GM23338 (cell line): ENCODE measurements around the gene TRPV5. TPM values are rescaled to one million over a fixed set of nuclear protein-coding genes. Genes with fewer than 3 reads are reported as not detected.

ENCODE experiments used
- ATAC-seq: fragments of 200-7000 bp; cut with Tn5 transposase; 3 replicates; pipeline ENCODE4 v1.9.1; 2020
- DNase-seq: peaks from one replicate; pipeline ENCODE4 v3.0.0-alpha.2; 2015; ENCODE audit warnings: low spot score
- H2AFZ ChIP-seq: fragments of 200-600 bp; sonication (generic); 2 replicates; pipeline ENCODE4 v1.8.0; 2016; ENCODE audit warnings: antibody characterized with exemption, mild to moderate bottlenecking, moderate library complexity
- H3F3A ChIP-seq: fragments of 200-600 bp; sonication (generic); replicated peaks from 2 replicates; pipeline ENCODE4 v1.8.0; 2017; ENCODE audit warnings: antibody characterized with exemption, mixed run types, low read depth
- H3K27ac ChIP-seq: fragments of 200-600 bp; sonication (generic); 2 replicates; pipeline ENCODE4 v1.6.1; 2016; ENCODE audit warnings: low read depth
- H3K27me3 ChIP-seq: fragments of 200-600 bp; sonication (generic); 2 replicates; pipeline ENCODE4 v1.8.0; 2016; ENCODE audit warnings: mild to moderate bottlenecking, mixed run types, moderate library complexity; ENCODE audit not compliant: insufficient read depth
- H3K36me3 ChIP-seq: fragments of 200-600 bp; sonication (generic); 2 replicates; pipeline ENCODE4 v1.8.0; 2016; ENCODE audit warnings: mild to moderate bottlenecking; ENCODE audit not compliant: insufficient read depth
- H3K4me1 ChIP-seq: fragments of 200-600 bp; sonication (generic); 2 replicates; pipeline ENCODE4 v1.8.0; 2016; ENCODE audit warnings: mild to moderate bottlenecking, moderate library complexity; ENCODE audit not compliant: insufficient read depth
- H3K4me2 ChIP-seq: fragments of 200-600 bp; sonication (generic); 2 replicates; pipeline ENCODE4 v1.7.1; 2017; ENCODE audit warnings: mixed run types
- H3K4me3 ChIP-seq: fragments of 200-600 bp; sonication (generic); 2 replicates; pipeline ENCODE4 v1.6.1; 2016; ENCODE audit warnings: mixed run types
- H3K79me2 ChIP-seq: fragments of 200-600 bp; sonication (generic); replicated peaks from 2 replicates; pipeline ENCODE4 v1.8.0; 2017; ENCODE audit warnings: mild to moderate bottlenecking; ENCODE audit not compliant: insufficient read depth
- H3K9me2 ChIP-seq: fragments of 200-600 bp; sonication (generic); 2 replicates; pipeline ENCODE4 v1.8.0; 2017; ENCODE audit not compliant: insufficient read depth
- H4K20me1 ChIP-seq: fragments of 200-600 bp; sonication (generic); replicated peaks from 2 replicates; pipeline ENCODE4 v1.8.0; 2017; ENCODE audit warnings: mild to moderate bottlenecking; ENCODE audit not compliant: insufficient read depth
- H3K27ac Mint-ChIP-seq: 2 replicates; pipeline ENCODE4 v1.8.0; 2020; ENCODE audit warnings: inconsistent platforms, mild to moderate bottlenecking, moderate library complexity, mixed read lengths
- H3K27me3 Mint-ChIP-seq: 3 replicates; pipeline ENCODE4 v1.8.0; 2022; ENCODE audit warnings: low read depth, mild to moderate bottlenecking, moderate library complexity, mixed read lengths, inconsistent platforms; ENCODE audit not compliant: insufficient read depth, poor library complexity
- H3K36me3 Mint-ChIP-seq: 3 replicates; pipeline ENCODE4 v1.8.0; 2021; ENCODE audit warnings: low read depth, mild to moderate bottlenecking, inconsistent platforms, moderate library complexity, mixed read lengths
- H3K4me1 Mint-ChIP-seq: 3 replicates; pipeline ENCODE4 v1.8.0; 2020; ENCODE audit warnings: mild to moderate bottlenecking, inconsistent platforms, mixed read lengths
- H3K4me3 Mint-ChIP-seq: 3 replicates; pipeline ENCODE4 v1.8.0; 2021; ENCODE audit warnings: moderate library complexity, mild to moderate bottlenecking, inconsistent platforms, mixed read lengths
- H3K9me3 Mint-ChIP-seq: 3 replicates; pipeline ENCODE4 v1.8.0; 2020; ENCODE audit warnings: moderate library complexity, mild to moderate bottlenecking, inconsistent platforms, mixed read lengths
- CREB1 ChIP-seq: fragments of 250-450 bp; sonication (Bioruptor Pico); IDR thresholded peaks from 2 replicates; pipeline ENCODE4 v1.5.0; 2020; ENCODE audit warnings: low read depth, mild to moderate bottlenecking, moderate library complexity
- EZH2 ChIP-seq: fragments of 200-600 bp; sonication (generic); IDR thresholded peaks from one replicate; pipeline ENCODE4 v1.8.0; 2017; ENCODE audit warnings: antibody characterized with exemption, mild to moderate bottlenecking, low read depth; ENCODE audit not compliant: unreplicated experiment
- JUNB ChIP-seq: IDR thresholded peaks from one replicate; pipeline ENCODE4 v1.6.1; 2016; ENCODE audit warnings: antibody characterized with exemption; ENCODE audit not compliant: unreplicated experiment
- NANOG ChIP-seq: IDR thresholded peaks from 2 replicates; pipeline ENCODE4 v1.6.1; 2016; ENCODE audit warnings: antibody characterized with exemption, borderline replicate concordance
- ZNF331 ChIP-seq: fragments of 250-450 bp; sonication (Bioruptor Pico); IDR thresholded peaks from 2 replicates; pipeline ENCODE4 v1.5.0; 2020; ENCODE audit warnings: low read depth, mild to moderate bottlenecking, moderate library complexity
- polyA plus RNA-seq: library from polyadenylated mRNA; unstranded; fragments of >200 nt; fragmentation: Nextera tagmentation; extraction: Ambion mirVana; gene quantifications from 2 replicates; pipeline ENCODE4 v1.2.1, GENCODE V29; 2016
- total RNA-seq: library from RNA; depleted of rRNA; stranded (reverse); fragments of >200 nt; shearing (Covaris generic); gene quantifications from 2 replicates; pipeline ENCODE4 v1.2.3, GENCODE V29; 2014
- TF ChIP-seq, protein P1 (sequence below): IDR thresholded peaks from one replicate; pipeline ENCODE4 v1.6.1; 2018; ENCODE audit warnings: antibody characterized with exemption; ENCODE audit not compliant: unreplicated experiment
- TF ChIP-seq, protein P2 (sequence below), 2 experiments: fragments of 200-600 bp in 1 of 2; sonication (generic) in 1 of 2; conservative IDR thresholded peaks; 2 replicates each; pipeline versions ENCODE4 v1.5.1 to v1.6.1; 2016 to 2017; ENCODE audit warnings: antibody characterized with exemption in 2 of 2, low read depth in 2 of 2, mild to moderate bottlenecking in 2 of 2, moderate library complexity in 1 of 2
- TF ChIP-seq, protein P3 (sequence below): IDR thresholded peaks from 2 replicates; pipeline ENCODE4 v1.6.1; 2016; ENCODE audit warnings: antibody characterized with exemption

Gene TRPV5
- total and polyA plus RNA-seq, 2 experiments from 2014 or later, result not detected

DNA sequence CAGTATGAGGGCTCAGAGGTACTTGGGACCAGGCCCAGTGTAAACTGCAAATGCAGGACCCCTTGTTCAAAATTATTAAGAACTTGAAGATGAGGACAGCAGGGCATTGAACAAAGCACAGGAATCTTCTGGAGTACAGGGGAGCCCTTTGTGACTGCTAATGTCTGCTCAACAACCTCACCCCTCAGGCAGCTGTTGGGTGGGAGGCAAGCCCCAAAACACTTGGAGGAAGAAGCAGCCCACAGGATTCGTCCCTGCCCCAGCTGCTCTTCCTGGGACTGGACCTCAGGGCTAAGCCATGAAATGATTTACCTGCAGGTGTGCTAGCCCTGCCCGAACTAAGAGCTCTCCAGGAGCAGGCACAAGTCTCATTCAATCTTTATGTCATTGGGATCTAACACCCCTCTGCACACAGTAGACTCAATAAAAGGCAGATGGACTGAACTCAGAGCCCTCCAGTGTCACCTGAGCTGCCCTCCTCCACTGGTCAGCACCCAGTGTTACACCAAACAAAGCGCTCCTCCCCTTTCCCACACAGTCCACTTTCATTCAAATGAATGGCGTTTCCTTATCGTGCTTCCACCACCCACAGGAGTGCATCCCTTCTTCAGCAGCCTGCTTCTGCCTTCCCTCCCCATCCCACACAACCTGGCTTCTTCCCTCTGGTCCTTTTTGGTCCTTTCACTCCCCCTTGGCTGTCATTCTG is 1.0 kb downstream of the TRPV5 start:
- Histone ChIP-seq H3K4me3 (no peak overlapping the region), H2AFZ (peak overlapping the region; percentile 43; the same call in 1 of the 2 replicates), H3K4me2 (no peak overlapping the region), H3K79me2 (no peaks in the 10 kb centered on the region), H3K27me3 (no peaks in the 10 kb centered on the region), H4K20me1 (no peaks in the 10 kb centered on the region), H3K27ac (no peak overlapping the region), H3F3A (no peaks in the 10 kb centered on the region), H3K36me3 (no peaks in the 10 kb centered on the region), H3K4me1 (no peaks in the 10 kb centered on the region), H3K9me2 (no peaks in the 10 kb centered on the region)
- Mint-ChIP-seq H3K27ac (no peak overlapping the region), H3K4me1 (peaks cover 9% of the 10 kb centered on the region), H3K27me3 (peaks cover 13% of the 10 kb centered on the region), H3K4me3 (no peak overlapping the region), H3K36me3 (no peaks in the 10 kb centered on the region; the same call in 1 of the 3 replicates), H3K9me3 (no peaks in the 10 kb centered on the region)
- no peak for TF ChIP-seq ZNF331 (CRISPR knock-in tag)
- ATAC-seq (peak; percentile 75), DNase-seq (no peak)

DNA sequence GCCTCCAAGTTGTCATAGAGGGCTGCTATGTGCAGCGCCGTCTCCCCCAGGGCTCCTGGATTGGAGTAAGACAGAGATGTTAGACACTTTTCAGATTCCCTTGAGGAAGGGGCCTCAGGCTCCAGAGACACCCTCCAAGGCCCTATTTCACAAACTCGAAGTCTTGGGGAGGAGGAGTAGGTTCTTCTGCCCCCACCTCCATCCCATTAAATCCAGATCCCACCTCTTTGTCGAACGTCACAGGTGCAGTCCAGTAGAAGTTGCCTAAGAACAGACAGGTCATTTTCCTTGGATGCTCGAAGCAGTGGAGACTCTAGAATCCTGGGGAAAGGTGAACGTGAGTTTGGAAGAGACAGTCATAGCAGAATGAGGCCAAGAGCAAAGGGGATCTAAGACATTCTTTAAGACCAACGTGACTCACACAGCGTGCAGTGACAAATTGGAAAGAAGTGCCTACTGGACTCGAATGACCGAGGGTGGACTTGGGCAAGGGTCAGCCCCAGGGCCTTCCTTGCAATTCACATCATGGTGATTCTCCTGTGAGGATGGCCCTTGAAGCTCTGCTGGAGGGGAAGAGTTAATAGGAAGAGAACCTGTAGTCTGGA is 3.3 kb downstream of the TRPV5 start:
- Mint-ChIP-seq H3K27ac (no peak overlapping the region), H3K36me3 (no peaks in the 10 kb centered on the region; the same call in 1 of the 3 replicates), H3K4me1 (peaks cover 9% of the 10 kb centered on the region), H3K4me3 (no peak overlapping the region), H3K9me3 (no peaks in the 10 kb centered on the region), H3K27me3 (peaks cover 12% of the 10 kb centered on the region)
- ATAC-seq (no peak), DNase-seq (no peak)
- Histone ChIP-seq H3F3A (no peaks in the 10 kb centered on the region), H3K27ac (no peak overlapping the region), H3K27me3 (peaks cover 9% of the 10 kb centered on the region; the same call in 1 of the 2 replicates), H3K9me2 (no peaks in the 10 kb centered on the region), H2AFZ (no peak overlapping the region), H3K4me2 (no peak overlapping the region), H3K36me3 (no peaks in the 10 kb centered on the region), H3K4me3 (no peak overlapping the region), H3K79me2 (no peaks in the 10 kb centered on the region), H4K20me1 (no peaks in the 10 kb centered on the region), H3K4me1 (no peaks in the 10 kb centered on the region)
- TF ChIP-seq NANOG, result no peak
- TF ChIP-seq EZH2, result no peak
- TF ChIP-seq, protein P1, sequence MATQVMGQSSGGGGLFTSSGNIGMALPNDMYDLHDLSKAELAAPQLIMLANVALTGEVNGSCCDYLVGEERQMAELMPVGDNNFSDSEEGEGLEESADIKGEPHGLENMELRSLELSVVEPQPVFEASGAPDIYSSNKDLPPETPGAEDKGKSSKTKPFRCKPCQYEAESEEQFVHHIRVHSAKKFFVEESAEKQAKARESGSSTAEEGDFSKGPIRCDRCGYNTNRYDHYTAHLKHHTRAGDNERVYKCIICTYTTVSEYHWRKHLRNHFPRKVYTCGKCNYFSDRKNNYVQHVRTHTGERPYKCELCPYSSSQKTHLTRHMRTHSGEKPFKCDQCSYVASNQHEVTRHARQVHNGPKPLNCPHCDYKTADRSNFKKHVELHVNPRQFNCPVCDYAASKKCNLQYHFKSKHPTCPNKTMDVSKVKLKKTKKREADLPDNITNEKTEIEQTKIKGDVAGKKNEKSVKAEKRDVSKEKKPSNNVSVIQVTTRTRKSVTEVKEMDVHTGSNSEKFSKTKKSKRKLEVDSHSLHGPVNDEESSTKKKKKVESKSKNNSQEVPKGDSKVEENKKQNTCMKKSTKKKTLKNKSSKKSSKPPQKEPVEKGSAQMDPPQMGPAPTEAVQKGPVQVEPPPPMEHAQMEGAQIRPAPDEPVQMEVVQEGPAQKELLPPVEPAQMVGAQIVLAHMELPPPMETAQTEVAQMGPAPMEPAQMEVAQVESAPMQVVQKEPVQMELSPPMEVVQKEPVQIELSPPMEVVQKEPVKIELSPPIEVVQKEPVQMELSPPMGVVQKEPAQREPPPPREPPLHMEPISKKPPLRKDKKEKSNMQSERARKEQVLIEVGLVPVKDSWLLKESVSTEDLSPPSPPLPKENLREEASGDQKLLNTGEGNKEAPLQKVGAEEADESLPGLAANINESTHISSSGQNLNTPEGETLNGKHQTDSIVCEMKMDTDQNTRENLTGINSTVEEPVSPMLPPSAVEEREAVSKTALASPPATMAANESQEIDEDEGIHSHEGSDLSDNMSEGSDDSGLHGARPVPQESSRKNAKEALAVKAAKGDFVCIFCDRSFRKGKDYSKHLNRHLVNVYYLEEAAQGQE, result no peak
- TF ChIP-seq, protein P2, sequence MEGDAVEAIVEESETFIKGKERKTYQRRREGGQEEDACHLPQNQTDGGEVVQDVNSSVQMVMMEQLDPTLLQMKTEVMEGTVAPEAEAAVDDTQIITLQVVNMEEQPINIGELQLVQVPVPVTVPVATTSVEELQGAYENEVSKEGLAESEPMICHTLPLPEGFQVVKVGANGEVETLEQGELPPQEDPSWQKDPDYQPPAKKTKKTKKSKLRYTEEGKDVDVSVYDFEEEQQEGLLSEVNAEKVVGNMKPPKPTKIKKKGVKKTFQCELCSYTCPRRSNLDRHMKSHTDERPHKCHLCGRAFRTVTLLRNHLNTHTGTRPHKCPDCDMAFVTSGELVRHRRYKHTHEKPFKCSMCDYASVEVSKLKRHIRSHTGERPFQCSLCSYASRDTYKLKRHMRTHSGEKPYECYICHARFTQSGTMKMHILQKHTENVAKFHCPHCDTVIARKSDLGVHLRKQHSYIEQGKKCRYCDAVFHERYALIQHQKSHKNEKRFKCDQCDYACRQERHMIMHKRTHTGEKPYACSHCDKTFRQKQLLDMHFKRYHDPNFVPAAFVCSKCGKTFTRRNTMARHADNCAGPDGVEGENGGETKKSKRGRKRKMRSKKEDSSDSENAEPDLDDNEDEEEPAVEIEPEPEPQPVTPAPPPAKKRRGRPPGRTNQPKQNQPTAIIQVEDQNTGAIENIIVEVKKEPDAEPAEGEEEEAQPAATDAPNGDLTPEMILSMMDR (conservative IDR thresholded peaks at IDR 0.05; ENCODE audit: low read depth in 2 of 2), result no peak
- TF ChIP-seq, protein P3, sequence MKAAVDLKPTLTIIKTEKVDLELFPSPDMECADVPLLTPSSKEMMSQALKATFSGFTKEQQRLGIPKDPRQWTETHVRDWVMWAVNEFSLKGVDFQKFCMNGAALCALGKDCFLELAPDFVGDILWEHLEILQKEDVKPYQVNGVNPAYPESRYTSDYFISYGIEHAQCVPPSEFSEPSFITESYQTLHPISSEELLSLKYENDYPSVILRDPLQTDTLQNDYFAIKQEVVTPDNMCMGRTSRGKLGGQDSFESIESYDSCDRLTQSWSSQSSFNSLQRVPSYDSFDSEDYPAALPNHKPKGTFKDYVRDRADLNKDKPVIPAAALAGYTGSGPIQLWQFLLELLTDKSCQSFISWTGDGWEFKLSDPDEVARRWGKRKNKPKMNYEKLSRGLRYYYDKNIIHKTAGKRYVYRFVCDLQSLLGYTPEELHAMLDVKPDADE, result no peak
- no peak for TF ChIP-seq ZNF331 (CRISPR knock-in tag)
- no peak for TF ChIP-seq CREB1 (CRISPR knock-in tag)
- TF ChIP-seq JUNB, result no peak
